Esophagus squamous epithelium (tissue), 4 donors: ENCODE data around the gene ITCH.

Source experiments
- CTCF ChIP-seq, 6 experiments: fragments of 450-650 bp in 4 of 6; fragments of 200-600 bp in 2 of 6; sonication (generic) in 2 of 6; IDR thresholded peaks; one replicate each; pipeline ENCODE4 v1.5.1; 2016 to 2019; ENCODE audit warnings: antibody characterized with exemption in 6 of 6, mild to moderate bottlenecking in 4 of 6, moderate library complexity in 4 of 6
- POLR2A ChIP-seq, 4 donors: fragments of 450-650 bp; IDR thresholded peaks; one replicate each; pipeline ENCODE4 v1.6.1; 2017; ENCODE audit warnings: antibody characterized with exemption in 4 of 4, mild to moderate bottlenecking in 4 of 4, moderate library complexity in 3 of 4

DNA sequence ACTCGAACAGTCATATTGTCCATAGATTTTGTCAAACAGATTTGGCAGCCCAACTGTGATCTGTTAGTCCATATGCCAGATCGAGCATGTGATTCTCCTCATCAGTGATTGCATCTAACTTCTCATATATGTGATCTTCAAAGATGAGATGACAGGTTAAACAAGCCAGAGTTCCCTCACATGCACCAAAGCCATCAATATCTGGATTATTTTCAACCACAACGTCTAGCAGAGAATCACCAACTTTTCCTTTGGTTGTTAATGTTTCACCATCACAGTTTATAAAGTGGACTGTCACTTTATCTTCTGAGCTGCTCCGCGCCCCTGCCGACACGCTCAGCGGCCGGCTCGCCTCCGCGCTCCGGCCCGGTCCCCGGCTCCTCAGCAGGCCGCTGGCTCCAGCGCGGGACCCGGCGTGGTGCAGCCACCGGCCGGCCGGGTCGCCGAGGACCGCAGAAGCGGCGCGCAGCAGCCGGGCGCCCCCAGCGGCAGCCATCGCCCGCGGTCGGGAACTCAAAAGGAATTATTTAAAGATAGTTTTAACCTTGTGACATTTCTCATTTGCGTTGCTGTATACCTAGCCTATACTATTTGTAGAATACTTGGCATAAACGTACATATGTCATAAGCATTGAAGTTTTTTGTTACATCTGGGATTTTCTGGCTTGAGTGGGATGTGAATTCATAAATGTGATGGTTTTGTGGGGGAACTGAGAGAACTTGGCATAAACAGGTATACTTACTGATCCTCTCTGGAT lies 113.1 kb downstream of the ITCH start:
- peak in 5 of 6 experiments; percentile 35 to 73 (median 61) for TF ChIP-seq CTCF (IDR thresholded peaks at IDR 0.05)
- no peak for TF ChIP-seq POLR2A (IDR thresholded peaks at IDR 0.05)
